ENCODE results near the gene CCND2.

The CCND2 gene

GRCh38 chr12:4240161-4240783 is 33.3 kb upstream of the CCND2 start:
- Histone ChIP-seq H3K79me1 (ENCODE audit: low read depth, low read length) (peaks cover 3% of the 10 kb centered on the region), H2BK12ac (ENCODE audit: low read length) (peak overlapping the region; percentile 73), H3K27me3 (ENCODE audit: control insufficient read depth in 3 of 3, insufficient read depth in 3 of 3, low read depth in 1 of 3, low read length in 3 of 3) (peaks cover 0 to 3% (median 0%) of the 10 kb centered on the region in 3 experiments), H2AK5ac (ENCODE audit: low read depth, low read length) (peak overlapping the region; percentile 41), H3K9me3 (replicated peaks in 1 of 2; ENCODE audit: control insufficient read depth in 2 of 2, insufficient read depth in 1 of 2, low read depth in 1 of 2, low read length in 2 of 2) (peaks cover 2 to 3% of the 10 kb centered on the region in 2 donors), H3K23ac (ENCODE audit: low read depth, low read length, poor library complexity) (no peak overlapping the region), H2BK5ac (ENCODE audit: low read length) (no peak overlapping the region), H3K4me2 (ENCODE audit: insufficient read depth, low read length, poor library complexity, severe bottlenecking) (no peak overlapping the region), H4K91ac (ENCODE audit: low read depth, low read length, poor library complexity) (no peak overlapping the region), H4K8ac (ENCODE audit: low read depth, low read length) (no peak overlapping the region), H3K18ac (ENCODE audit: low read length) (peak overlapping the region; percentile 23), H2AFZ (ENCODE audit: low read length) (no peak overlapping the region), H3K27ac (replicated peaks; ENCODE audit: low read length) (no peak overlapping the region), H2BK15ac (ENCODE audit: low read length) (peak overlapping the region; percentile 45), H3K4me1 (ENCODE audit: control insufficient read depth in 2 of 2, insufficient read depth in 1 of 2, low read depth in 1 of 2, low read length in 2 of 2) (peaks cover 0 to 6% of the 10 kb centered on the region in 2 donors), H2BK120ac (ENCODE audit: low read depth, low read length) (no peak overlapping the region), H3K4ac (ENCODE audit: low read length) (no peak overlapping the region), H3K9ac (ENCODE audit: low read depth, low read length, poor library complexity) (peak overlapping the region; percentile 51), H3K36me3 (replicated peaks in 1 of 2; ENCODE audit: control insufficient read depth in 2 of 2, insufficient read depth in 2 of 2, low read length in 2 of 2) (no peaks in the 10 kb centered on the region), H3K4me3 (ENCODE audit: low read length in 2 of 2) (no peak overlapping the region), H3K14ac (ENCODE audit: low read length) (no peak overlapping the region)
- DNase-seq (ENCODE audit: low spot score): no peak
- WGBS, 2 donors (ENCODE audit: extremely low coverage in 2 of 2, insufficient read length in 2 of 2, insufficient replicate concordance in 1 of 2): no CpG with 5 or more reads among the region's 5 CpGs

GRCh38 chr12:4240981-4241380 is 32.6 kb upstream of the CCND2 start:
- no peak overlapping the region for H2AFZ ChIP-seq (ENCODE audit: low read length)
- H3K27ac ChIP-seq (replicated peaks; ENCODE audit: low read length): no peak overlapping the region
- H2BK15ac ChIP-seq (ENCODE audit: low read length): no peak overlapping the region
- H3K4ac ChIP-seq (ENCODE audit: low read length): no peak overlapping the region
- H4K91ac ChIP-seq (ENCODE audit: low read depth, low read length, poor library complexity): no peak overlapping the region
- no peak overlapping the region for H3K23ac ChIP-seq (ENCODE audit: low read depth, low read length, poor library complexity)
- no peak overlapping the region for H3K4me2 ChIP-seq (ENCODE audit: insufficient read depth, low read length, poor library complexity, severe bottlenecking)
- no peak overlapping the region for H3K9ac ChIP-seq (ENCODE audit: low read depth, low read length, poor library complexity)
- no peak for DNase-seq (ENCODE audit: low spot score)
- peaks cover 0 to 3% (median 0%) of the 10 kb centered on the region in 3 experiments for H3K27me3 ChIP-seq (ENCODE audit: control insufficient read depth in 3 of 3, insufficient read depth in 3 of 3, low read depth in 1 of 3, low read length in 3 of 3)
- no peak overlapping the region for H2BK120ac ChIP-seq (ENCODE audit: low read depth, low read length)
- no peak overlapping the region for H2BK12ac ChIP-seq (ENCODE audit: low read length)
- H3K79me1 ChIP-seq (ENCODE audit: low read depth, low read length): peaks cover 3% of the 10 kb centered on the region
- H3K14ac ChIP-seq (ENCODE audit: low read length): no peak overlapping the region
- H2BK5ac ChIP-seq (ENCODE audit: low read length): no peak overlapping the region
- no peak overlapping the region for H3K4me3 ChIP-seq (ENCODE audit: low read length in 2 of 2)
- peaks cover 2 to 3% of the 10 kb centered on the region in 2 donors for H3K9me3 ChIP-seq (replicated peaks in 1 of 2; ENCODE audit: control insufficient read depth in 2 of 2, insufficient read depth in 1 of 2, low read depth in 1 of 2, low read length in 2 of 2)
- WGBS, 2 donors (ENCODE audit: extremely low coverage in 2 of 2, insufficient read length in 2 of 2, insufficient replicate concordance in 1 of 2): no CpG with 5 or more reads among the region's 5 CpGs
- H3K18ac ChIP-seq (ENCODE audit: low read length): peak overlapping the region; percentile 21
- H3K36me3 ChIP-seq (replicated peaks in 1 of 2; ENCODE audit: control insufficient read depth in 2 of 2, insufficient read depth in 2 of 2, low read length in 2 of 2): no peaks in the 10 kb centered on the region
- peaks cover 0 to 6% of the 10 kb centered on the region in 2 donors for H3K4me1 ChIP-seq (ENCODE audit: control insufficient read depth in 2 of 2, insufficient read depth in 1 of 2, low read depth in 1 of 2, low read length in 2 of 2)
- no peak overlapping the region for H4K8ac ChIP-seq (ENCODE audit: low read depth, low read length)
- H2AK5ac ChIP-seq (ENCODE audit: low read depth, low read length): no peak overlapping the region

- H3K4me1 ChIP-seq (ENCODE audit: control insufficient read depth in 2 of 2, insufficient read depth in 1 of 2, low read depth in 1 of 2, low read length in 2 of 2): peaks cover 0 to 10% of the 10 kb centered on the region in 2 donors
- H2BK15ac ChIP-seq (ENCODE audit: low read length): no peak overlapping the region
- no peak overlapping the region for H3K14ac ChIP-seq (ENCODE audit: low read length)
- H3K4ac ChIP-seq (ENCODE audit: low read length): no peak overlapping the region
- no peak overlapping the region for H4K8ac ChIP-seq (ENCODE audit: low read depth, low read length)
- H3K27me3 ChIP-seq (ENCODE audit: control insufficient read depth in 3 of 3, insufficient read depth in 3 of 3, low read depth in 1 of 3, low read length in 3 of 3): peaks cover 0 to 3% (median 0%) of the 10 kb centered on the region in 3 experiments
- H2BK5ac ChIP-seq (ENCODE audit: low read length): no peak overlapping the region
- H2AFZ ChIP-seq (ENCODE audit: low read length): no peak overlapping the region
- H2BK120ac ChIP-seq (ENCODE audit: low read depth, low read length): no peak overlapping the region
- H2AK5ac ChIP-seq (ENCODE audit: low read depth, low read length): no peak overlapping the region
- H3K9me3 ChIP-seq (replicated peaks in 1 of 2; ENCODE audit: control insufficient read depth in 2 of 2, insufficient read depth in 1 of 2, low read depth in 1 of 2, low read length in 2 of 2): peaks cover 2 to 3% of the 10 kb centered on the region in 2 donors
- no peak overlapping the region for H4K91ac ChIP-seq (ENCODE audit: low read depth, low read length, poor library complexity)
- no peak overlapping the region for H3K23ac ChIP-seq (ENCODE audit: low read depth, low read length, poor library complexity)
- H3K4me3 ChIP-seq (ENCODE audit: low read length in 2 of 2): no peak overlapping the region
- no peak overlapping the region for H3K18ac ChIP-seq (ENCODE audit: low read length)
- no peak for DNase-seq (ENCODE audit: low spot score)
- no peak overlapping the region for H2BK12ac ChIP-seq (ENCODE audit: low read length)
- H3K36me3 ChIP-seq (replicated peaks in 1 of 2; ENCODE audit: control insufficient read depth in 2 of 2, insufficient read depth in 2 of 2, low read length in 2 of 2): no peaks in the 10 kb centered on the region
- peaks cover 3% of the 10 kb centered on the region for H3K79me1 ChIP-seq (ENCODE audit: low read depth, low read length)
- whole genome bisulfite sequencing, 2 donors (ENCODE audit: extremely low coverage in 2 of 2, insufficient read length in 2 of 2, insufficient replicate concordance in 1 of 2): no CpG with 5 or more reads among the region's 4 CpGs
- no peak overlapping the region for H3K27ac ChIP-seq (replicated peaks; ENCODE audit: low read length)
- H3K4me2 ChIP-seq (ENCODE audit: insufficient read depth, low read length, poor library complexity, severe bottlenecking): no peak overlapping the region
- no peak overlapping the region for H3K9ac ChIP-seq (ENCODE audit: low read depth, low read length, poor library complexity)
Observed at GRCh38 chr12:4241592-4241991, 32.0 kb upstream of the CCND2 start.

- H3K4me2 ChIP-seq (ENCODE audit: insufficient read depth, low read length, poor library complexity, severe bottlenecking): no peak overlapping the region
- no peak overlapping the region for H3K23ac ChIP-seq (ENCODE audit: low read depth, low read length, poor library complexity)
- no peak overlapping the region for H2AFZ ChIP-seq (ENCODE audit: low read length)
- H3K79me1 ChIP-seq (ENCODE audit: low read depth, low read length): peaks cover 3% of the 10 kb centered on the region
- H3K27me3 ChIP-seq (ENCODE audit: control insufficient read depth in 3 of 3, insufficient read depth in 3 of 3, low read depth in 1 of 3, low read length in 3 of 3): peaks cover 0 to 3% (median 0%) of the 10 kb centered on the region in 3 experiments
- peak overlapping the region; percentile 47 for H3K9ac ChIP-seq (ENCODE audit: low read depth, low read length, poor library complexity)
- peak overlapping the region; percentile 71 for H2BK15ac ChIP-seq (ENCODE audit: low read length)
- H3K27ac ChIP-seq (replicated peaks; ENCODE audit: low read length): no peak overlapping the region
- H2BK12ac ChIP-seq (ENCODE audit: low read length): no peak overlapping the region
- peaks cover 2 to 3% of the 10 kb centered on the region in 2 donors for H3K9me3 ChIP-seq (replicated peaks in 1 of 2; ENCODE audit: control insufficient read depth in 2 of 2, insufficient read depth in 1 of 2, low read depth in 1 of 2, low read length in 2 of 2)
- H4K91ac ChIP-seq (ENCODE audit: low read depth, low read length, poor library complexity): no peak overlapping the region
- H2AK5ac ChIP-seq (ENCODE audit: low read depth, low read length): peak overlapping the region; percentile 50
- peak overlapping the region; percentile 57 for H2BK5ac ChIP-seq (ENCODE audit: low read length)
- no peak for DNase-seq (ENCODE audit: low spot score)
- peaks cover 0 to 11% of the 10 kb centered on the region in 2 donors for H3K4me1 ChIP-seq (ENCODE audit: control insufficient read depth in 2 of 2, insufficient read depth in 1 of 2, low read depth in 1 of 2, low read length in 2 of 2)
- no peak overlapping the region for H3K14ac ChIP-seq (ENCODE audit: low read length)
- H3K4ac ChIP-seq (ENCODE audit: low read length): no peak overlapping the region
- H4K8ac ChIP-seq (ENCODE audit: low read depth, low read length): no peak overlapping the region
- H3K4me3 ChIP-seq (ENCODE audit: low read length in 2 of 2): peak overlapping the region in 1 of 2 donors; percentile 40
- no peak overlapping the region for H2BK120ac ChIP-seq (ENCODE audit: low read depth, low read length)
- H3K36me3 ChIP-seq (replicated peaks in 1 of 2; ENCODE audit: control insufficient read depth in 2 of 2, insufficient read depth in 2 of 2, low read length in 2 of 2): no peaks in the 10 kb centered on the region
- WGBS, 2 donors (ENCODE audit: extremely low coverage in 2 of 2, insufficient read length in 2 of 2, insufficient replicate concordance in 1 of 2): no CpG with 5 or more reads among the region's 10 CpGs
- H3K18ac ChIP-seq (ENCODE audit: low read length): peak overlapping the region; percentile 85
Observed at GRCh38 chr12:4242595-4242994, 31.0 kb upstream of the CCND2 start.
